ENCODE measurements around the gene GXYLT1. TPM values are rescaled to one million over a fixed set of nuclear protein-coding genes. Genes with fewer than 3 reads are reported as not detected.

GXYLT1 gene
- total and polyA plus RNA-seq, 7 donors, result 0.92 to 14.3 (median 8.8) TPM

- no peak overlapping the region for H3K27ac ChIP-seq
- 30 to 58% methylated on average over 5 of the region's 5 CpGs for whole genome bisulfite sequencing, 2 donors
- intact Hi-C loops (cut with DNase I), result no loop called here
- no peak for DNase-seq
- no peaks in the 10 kb centered on the region for H3K4me1 ChIP-seq
- no peaks in the 10 kb centered on the region for H3K27me3 ChIP-seq
- TF ChIP-seq POLR2A (IDR thresholded peaks at IDR 0.05) (no peak), CTCF (IDR thresholded peaks at IDR 0.05) (no peak), POLR2AphosphoS5 (IDR thresholded peaks at IDR 0.05) (no peak), EP300 (IDR thresholded peaks at IDR 0.05) (no peak)
- H3K36me3 ChIP-seq, result peaks cover 0 to 11% (median 0%) of the 10 kb centered on the region in 4 donors
- H3K4me3 ChIP-seq, result no peak overlapping the region
- no peaks in the 10 kb centered on the region for H3K9me3 ChIP-seq
Observed at GRCh38 chr12:42097971-42098370, 46.7 kb downstream of the GXYLT1 start.

DNA sequence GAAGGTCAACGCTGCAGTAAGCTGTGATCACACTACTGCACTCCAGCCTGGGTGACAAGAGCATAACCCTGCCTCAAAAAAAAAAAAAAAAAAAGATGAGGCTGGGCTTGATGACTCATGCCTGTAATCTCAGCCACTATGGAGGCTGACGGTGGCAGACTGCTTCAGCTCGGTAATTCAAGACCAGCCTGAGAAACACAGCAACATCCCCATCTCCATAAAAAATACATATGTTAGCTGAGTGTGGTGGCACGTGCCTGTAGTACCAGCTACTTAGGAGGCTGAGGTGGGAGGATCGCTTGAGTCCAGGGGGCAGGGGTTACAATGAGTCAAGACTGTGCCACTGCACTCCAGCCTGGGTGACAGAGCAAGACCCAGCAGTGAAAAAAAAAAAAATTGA, 50.4 kb downstream of the GXYLT1 start:
- H3K4me3 ChIP-seq, result no peak overlapping the region
- no peaks in the 10 kb centered on the region for H3K27me3 ChIP-seq
- intact Hi-C loops (cut with DNase I), result no loop called here
- no peaks in the 10 kb centered on the region for H3K9me3 ChIP-seq
- no peak for DNase-seq
- TF ChIP-seq POLR2AphosphoS5 (IDR thresholded peaks at IDR 0.05), result no peak
- TF ChIP-seq POLR2A (IDR thresholded peaks at IDR 0.05), result no peak
- TF ChIP-seq CTCF (IDR thresholded peaks at IDR 0.05), result no peak
- WGBS, 2 donors, result 82 to 88% methylated on average over 5 of the region's 5 CpGs
- no peak overlapping the region for H3K27ac ChIP-seq
- peaks cover 0 to 11% (median 0%) of the 10 kb centered on the region in 4 donors for H3K36me3 ChIP-seq
- H3K4me1 ChIP-seq, result peaks cover 0 to 18% (median 6%) of the 10 kb centered on the region in 4 donors

DNA sequence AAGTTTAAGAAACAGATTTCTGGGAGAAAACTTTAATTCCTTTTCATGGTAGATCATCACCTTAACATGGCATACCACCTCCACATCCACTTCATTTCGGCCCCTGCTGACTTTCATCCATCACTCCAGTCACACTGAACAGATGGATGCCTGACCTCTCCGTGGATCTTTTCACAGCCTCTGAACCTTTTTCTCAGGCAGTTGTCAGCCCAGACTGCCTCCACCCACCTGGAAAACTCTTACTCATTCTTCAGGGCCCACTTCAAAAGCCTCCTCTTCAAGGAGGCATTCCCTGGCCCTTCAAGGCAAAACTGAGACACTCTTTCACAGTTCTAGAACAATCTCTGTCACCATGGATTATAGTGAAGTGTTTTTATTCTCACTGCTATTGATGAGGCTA, 52.9 kb downstream of the GXYLT1 start:
- TF ChIP-seq CTCF (IDR thresholded peaks at IDR 0.05) (no peak), POLR2A (IDR thresholded peaks at IDR 0.05) (no peak), POLR2AphosphoS5 (IDR thresholded peaks at IDR 0.05) (no peak), EP300 (IDR thresholded peaks at IDR 0.05) (no peak)
- H3K36me3 ChIP-seq, result peaks cover 0 to 13% (median 0%) of the 10 kb centered on the region in 4 donors
- H3K27me3 ChIP-seq, result no peaks in the 10 kb centered on the region
- peaks cover 0 to 18% (median 6%) of the 10 kb centered on the region in 4 donors for H3K4me1 ChIP-seq
- no peak for DNase-seq
- H3K9me3 ChIP-seq, result no peaks in the 10 kb centered on the region
- no peak overlapping the region for H3K4me3 ChIP-seq
- H3K27ac ChIP-seq, result no peak overlapping the region
- intact Hi-C loops (cut with DNase I), result no loop called here
- 90 to 95% methylated on average over 2 of the region's 2 CpGs for WGBS, 2 donors

DNA sequence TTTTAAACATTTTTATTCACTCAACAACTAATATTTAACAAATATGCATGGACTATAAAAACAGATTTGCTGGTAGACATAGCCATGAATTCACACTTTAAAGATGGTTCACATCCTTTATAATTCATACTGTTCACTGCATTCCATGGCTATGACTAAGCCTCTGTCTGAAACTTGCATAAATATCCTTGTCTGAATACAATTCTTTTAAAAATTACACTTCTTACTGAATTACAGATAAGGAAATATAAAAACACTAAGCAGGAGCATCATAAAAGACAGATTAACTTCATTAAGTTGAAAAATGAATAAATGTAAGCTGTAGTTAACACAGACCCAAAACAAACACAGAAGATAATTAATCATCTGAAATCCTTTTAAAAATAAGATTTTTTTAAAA, 53.8 kb downstream of the GXYLT1 start:
- Histone ChIP-seq H3K27ac (no peak overlapping the region), H3K4me1 (peaks cover 0 to 18% (median 6%) of the 10 kb centered on the region in 4 donors), H3K27me3 (no peaks in the 10 kb centered on the region), H3K36me3 (peaks cover 0 to 5% (median 0%) of the 10 kb centered on the region in 4 donors), H3K4me3 (no peak overlapping the region), H3K9me3 (no peaks in the 10 kb centered on the region)
- TF ChIP-seq CTCF (IDR thresholded peaks at IDR 0.05) (no peak), POLR2AphosphoS5 (IDR thresholded peaks at IDR 0.05) (no peak), POLR2A (IDR thresholded peaks at IDR 0.05) (no peak), EP300 (IDR thresholded peaks at IDR 0.05) (no peak)
- DNase-seq, result no peak
- intact Hi-C loops (cut with DNase I), result no loop called here

DNA sequence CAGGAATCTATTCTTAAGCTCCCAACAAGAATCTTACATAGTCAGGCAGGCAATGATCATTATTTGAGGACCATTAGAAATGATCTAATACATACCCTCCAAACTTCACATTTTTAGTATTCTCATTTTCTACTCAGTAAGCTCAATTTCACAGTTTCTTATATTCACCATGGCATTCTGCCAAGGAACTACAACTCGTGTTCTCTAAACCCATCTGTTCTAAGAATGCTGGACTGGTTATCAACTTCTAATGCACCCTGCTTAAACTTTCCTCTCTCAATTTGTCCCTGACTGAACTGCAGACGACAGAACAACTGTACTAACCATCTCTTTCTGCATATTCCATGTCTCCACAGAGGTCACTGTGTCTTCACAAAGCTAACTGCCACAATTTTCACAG, 58.6 kb downstream of the GXYLT1 start:
- Histone ChIP-seq H3K9me3 (no peaks in the 10 kb centered on the region), H3K27me3 (no peaks in the 10 kb centered on the region), H3K4me3 (no peak overlapping the region), H3K4me1 (peaks cover 0 to 12% (median 4%) of the 10 kb centered on the region in 4 donors), H3K27ac (no peak overlapping the region), H3K36me3 (peaks cover 0 to 15% (median 0%) of the 10 kb centered on the region in 4 donors)
- intact Hi-C loops (cut with DNase I), result no loop called here
- TF ChIP-seq EP300 (IDR thresholded peaks at IDR 0.05), result no peak
- 74 to 75% methylated on average over 2 of the region's 2 CpGs for WGBS, 2 donors
- DNase-seq, result no peak

All from sigmoid colon (tissue), 7 donors.